GM19193 (cell line): ENCODE measurements around the gene ATXN2.

ENCODE experiments used
- POLR2A ChIP-seq: IDR thresholded peaks from 4 replicates; pipeline ENCODE4 v1.6.1; 2011; ENCODE audit not compliant: insufficient read depth, insufficient read length; ENCODE audit errors: extremely low read depth

Gene ATXN2, protein sequence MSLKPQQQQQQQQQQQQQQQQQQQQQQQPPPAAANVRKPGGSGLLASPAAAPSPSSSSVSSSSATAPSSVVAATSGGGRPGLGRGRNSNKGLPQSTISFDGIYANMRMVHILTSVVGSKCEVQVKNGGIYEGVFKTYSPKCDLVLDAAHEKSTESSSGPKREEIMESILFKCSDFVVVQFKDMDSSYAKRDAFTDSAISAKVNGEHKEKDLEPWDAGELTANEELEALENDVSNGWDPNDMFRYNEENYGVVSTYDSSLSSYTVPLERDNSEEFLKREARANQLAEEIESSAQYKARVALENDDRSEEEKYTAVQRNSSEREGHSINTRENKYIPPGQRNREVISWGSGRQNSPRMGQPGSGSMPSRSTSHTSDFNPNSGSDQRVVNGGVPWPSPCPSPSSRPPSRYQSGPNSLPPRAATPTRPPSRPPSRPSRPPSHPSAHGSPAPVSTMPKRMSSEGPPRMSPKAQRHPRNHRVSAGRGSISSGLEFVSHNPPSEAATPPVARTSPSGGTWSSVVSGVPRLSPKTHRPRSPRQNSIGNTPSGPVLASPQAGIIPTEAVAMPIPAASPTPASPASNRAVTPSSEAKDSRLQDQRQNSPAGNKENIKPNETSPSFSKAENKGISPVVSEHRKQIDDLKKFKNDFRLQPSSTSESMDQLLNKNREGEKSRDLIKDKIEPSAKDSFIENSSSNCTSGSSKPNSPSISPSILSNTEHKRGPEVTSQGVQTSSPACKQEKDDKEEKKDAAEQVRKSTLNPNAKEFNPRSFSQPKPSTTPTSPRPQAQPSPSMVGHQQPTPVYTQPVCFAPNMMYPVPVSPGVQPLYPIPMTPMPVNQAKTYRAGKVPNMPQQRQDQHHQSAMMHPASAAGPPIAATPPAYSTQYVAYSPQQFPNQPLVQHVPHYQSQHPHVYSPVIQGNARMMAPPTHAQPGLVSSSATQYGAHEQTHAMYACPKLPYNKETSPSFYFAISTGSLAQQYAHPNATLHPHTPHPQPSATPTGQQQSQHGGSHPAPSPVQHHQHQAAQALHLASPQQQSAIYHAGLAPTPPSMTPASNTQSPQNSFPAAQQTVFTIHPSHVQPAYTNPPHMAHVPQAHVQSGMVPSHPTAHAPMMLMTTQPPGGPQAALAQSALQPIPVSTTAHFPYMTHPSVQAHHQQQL

DNA sequence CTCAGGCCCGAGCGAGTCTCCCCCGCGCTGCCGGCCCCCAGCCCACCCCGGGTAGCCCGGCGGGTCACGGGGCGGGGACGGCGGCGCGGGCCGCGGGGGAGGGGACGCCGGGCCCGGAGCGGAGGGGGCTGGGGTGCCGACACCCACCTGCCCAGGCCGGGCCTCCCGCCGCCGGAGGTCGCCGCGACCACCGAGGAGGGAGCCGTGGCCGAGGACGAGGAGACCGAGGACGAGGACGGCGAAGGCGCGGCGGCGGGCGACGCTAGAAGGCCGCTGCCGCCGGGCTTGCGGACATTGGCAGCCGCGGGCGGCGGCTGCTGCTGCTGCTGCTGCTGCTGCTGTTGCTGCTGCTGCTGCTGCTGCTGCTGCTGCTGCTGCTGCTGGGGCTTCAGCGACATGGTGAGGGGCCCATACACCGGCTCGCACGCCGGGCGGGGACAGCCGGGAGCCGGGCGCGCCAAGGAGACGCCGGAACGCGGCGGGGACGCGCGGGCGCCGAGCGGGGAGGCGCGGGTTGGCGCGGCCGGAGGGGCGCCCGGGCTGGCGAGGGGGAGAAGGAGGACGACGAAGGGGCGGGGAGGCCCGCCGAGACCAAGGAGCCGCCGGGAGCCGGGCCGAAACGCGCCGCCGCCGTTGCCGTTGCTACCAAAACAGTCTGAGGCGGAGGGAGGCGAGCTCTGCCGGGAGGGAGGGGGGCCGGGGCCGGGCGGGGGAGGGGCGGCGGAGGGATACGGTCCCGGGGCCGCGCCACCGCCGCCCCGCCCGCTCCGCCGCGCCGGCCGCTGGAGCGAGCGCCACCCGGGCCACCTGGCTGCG is at the start of gene ATXN2:
Gene ATXN2 (minus strand): TSS at position 679 of the 816 bp plus-strand sequence. CDS start 281 bp downstream, at position 398.
- TF ChIP-seq POLR2A: no peak

DNA sequence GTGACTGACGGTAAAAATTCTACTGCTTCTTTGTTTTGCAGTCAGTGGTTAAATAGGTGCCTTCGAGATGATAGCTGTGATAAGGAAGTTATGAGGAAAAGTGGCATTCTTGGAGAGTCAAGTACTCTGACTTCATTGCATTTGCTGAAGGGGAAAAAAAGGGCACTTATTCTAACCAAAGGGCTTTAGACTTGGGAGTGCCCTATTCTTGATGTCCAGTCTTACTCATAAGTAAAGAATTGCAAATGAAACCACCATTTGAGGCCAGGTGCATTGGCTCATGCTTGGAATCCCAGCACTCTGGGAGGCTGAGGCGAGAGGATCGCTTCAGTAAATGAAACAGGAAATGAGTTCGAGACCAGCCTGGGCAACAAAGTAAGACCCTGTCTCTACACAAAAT is 46.3 kb upstream of the ATXN2 start:
- TF ChIP-seq POLR2A: no peak

DNA sequence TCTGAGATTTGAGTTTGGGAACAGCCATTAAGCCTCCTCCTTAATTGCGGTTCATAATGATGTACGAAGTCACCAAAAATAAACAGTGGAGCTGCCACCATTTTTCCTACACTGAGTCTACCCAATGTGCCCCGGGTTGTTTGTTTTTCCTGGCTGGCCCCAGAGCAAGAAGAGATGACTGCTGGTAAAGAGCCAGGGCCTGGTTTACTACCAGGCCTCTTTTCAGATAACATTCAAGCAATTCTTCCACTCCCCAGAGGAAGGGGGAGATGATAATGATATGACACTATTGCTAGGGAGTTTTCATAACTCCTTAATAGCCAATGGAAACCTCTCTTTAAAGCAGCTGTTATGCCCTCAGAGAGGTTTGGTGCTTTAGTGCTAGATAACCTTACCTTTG is 44.3 kb upstream of the ATXN2 start:
- TF ChIP-seq POLR2A: no peak

DNA sequence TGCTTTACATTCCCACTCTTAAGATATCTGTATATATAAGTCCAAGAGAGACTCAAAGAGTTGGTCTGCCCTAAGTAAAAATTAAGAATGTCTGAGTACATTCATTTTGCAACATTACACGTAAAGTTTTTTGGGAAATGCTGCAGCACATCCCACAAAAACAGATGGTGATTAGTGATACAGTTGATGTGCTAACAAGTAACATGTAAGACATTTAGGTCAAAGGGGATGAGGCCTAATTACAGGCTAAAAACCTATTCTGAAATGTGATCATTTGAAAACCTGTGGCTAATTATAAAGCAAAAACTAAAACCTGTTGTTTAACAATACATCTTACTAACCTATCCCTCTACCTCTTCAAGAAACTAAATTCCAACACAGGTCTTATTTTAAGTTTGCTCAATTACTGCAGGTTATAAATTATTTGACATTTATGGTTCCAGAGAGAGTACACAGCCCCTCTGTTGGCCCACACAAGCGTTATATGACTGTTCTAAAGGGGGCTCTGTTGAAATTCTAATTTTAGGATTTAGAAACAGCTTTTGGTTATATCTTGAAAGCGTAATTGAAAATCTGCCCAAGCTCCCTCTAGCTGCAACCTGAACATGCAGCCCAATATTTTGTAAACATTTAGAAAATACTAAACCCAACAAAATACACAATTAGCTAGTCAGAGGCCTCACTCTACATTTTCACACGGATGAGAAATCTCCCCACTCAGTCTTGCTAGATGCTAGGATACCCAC is 43.7 kb upstream of the ATXN2 start:
- TF ChIP-seq POLR2A: no peak

DNA sequence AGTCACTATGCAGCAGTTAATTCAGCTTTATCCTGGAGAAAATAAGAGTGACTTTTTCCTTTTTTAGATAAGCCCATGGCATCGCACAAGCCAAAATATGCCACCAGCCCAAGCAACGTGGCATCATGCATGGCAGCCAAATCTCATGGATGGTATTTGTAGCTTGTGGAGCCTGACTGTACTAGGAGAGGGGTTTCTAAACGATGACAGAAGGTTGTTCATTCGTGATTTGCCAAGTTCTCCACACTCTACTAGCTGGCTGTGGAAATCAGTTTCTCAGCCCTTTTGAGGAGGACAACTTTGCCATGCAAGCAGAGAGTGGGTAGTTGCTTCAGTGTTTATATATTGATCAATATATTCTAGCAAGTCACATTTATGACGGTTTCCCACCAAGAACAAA is 41.4 kb upstream of the ATXN2 start:
- TF ChIP-seq POLR2A: no peak

DNA sequence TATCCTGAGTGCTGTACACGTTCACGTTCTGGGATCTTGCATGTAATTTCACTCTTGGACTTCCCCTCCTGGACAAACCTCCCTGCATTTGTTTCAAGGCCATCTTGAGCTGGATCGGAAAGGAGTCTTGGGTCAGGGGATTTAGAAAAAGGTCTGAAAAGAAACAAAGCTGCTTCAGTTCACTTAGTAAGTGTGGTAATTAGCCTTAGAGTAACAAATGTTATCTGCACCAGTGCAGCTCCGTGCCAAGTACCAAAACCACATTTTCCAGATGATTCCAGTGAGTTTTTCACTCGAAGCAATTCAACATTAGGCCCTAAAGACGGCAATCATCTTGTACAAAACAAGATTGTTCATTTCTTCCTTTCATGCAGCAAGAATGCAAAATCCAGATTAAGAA is 39.4 kb upstream of the ATXN2 start:
- TF ChIP-seq POLR2A: no peak

DNA sequence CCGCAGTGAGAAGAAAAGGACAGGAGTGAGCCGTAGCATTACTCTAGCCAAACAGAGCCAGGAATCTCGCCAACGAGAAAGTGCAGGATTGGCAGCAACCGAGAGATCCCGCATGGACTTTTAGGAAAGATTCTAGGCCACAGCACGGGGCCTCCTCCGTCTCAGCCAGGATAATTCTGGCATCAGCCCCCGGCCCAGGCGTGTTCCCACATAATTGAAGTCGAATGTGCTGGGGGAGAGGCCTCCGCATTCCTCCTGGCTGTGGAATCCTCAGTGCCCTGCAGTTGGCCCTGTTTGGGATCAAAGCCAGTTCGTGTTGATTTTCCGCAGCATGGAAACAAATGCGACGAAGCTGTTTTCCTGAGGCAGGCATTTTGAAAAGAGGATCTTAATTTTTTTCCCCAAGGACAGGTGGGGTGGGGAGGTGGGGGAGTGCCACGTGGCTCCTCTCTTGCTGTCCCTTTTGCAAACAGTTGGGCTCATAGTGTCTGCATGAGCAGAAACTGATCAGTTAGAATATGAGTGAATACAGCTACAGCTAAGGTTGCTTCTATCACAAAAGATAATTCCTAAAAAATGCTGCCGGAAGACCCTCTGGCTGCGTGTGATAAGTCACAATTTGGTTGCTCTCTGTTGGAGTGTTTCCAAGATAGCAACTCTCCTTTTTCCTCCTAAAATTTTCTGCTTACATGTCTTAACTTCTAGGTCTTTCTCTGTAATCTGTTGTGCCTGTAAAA is 37.3 kb upstream of the ATXN2 start:
- TF ChIP-seq POLR2A: no peak

DNA sequence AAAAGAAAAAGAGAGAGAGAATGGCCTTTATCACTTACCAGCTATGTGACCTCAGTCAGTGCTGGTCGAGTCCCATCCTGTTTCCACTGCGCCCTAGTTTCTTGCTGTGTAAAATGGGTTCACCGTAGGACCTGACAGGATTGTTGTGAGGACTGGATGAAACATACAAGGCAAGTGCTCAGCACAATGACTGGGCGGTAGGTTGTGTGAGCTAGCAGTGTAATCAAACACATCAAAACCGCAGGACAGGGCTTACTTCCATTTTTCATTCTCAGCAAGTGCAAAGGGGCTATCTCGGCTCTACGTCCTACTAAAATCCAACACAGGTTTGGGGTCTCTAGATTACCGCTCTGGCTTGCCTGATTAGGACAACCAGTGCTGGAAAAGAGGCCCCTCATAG is 36.4 kb upstream of the ATXN2 start:
- TF ChIP-seq POLR2A: no peak

DNA sequence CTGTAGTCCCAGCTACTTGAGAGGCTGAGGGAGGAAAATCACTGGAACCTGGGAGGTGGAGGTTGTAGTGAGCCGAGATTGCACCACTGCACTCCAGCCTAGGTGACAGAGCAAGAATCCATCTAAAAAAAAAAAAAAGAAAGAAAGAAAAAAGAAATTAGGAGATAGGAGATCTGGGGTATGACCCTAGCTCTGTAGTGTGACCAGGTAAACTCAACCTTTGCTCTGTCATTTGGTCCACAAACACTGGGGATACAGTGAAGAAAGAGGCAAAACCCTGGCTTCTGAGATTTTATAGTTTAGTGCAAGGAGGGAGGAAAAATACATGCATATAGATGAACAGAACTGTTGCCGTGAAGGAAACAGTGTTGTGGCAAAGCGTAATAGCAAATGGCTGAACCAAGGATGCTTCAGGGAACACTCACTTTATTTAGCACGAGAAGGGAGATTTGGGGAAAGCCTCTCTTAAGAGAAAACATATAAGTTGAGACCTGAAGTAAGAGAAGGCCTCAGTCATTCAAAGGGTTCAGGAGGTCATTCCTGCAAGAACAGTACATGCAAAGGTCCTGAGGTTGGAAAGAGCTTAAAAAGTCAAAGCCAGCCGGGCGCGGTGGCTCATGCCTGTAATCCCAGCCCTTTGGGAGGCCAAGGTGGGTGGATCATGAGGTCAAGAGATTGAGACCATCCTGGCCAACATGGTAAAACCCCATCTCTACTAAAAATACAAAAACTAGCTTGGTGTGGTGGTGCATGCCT is 29.6 kb upstream of the ATXN2 start:
- TF ChIP-seq POLR2A: no peak

DNA sequence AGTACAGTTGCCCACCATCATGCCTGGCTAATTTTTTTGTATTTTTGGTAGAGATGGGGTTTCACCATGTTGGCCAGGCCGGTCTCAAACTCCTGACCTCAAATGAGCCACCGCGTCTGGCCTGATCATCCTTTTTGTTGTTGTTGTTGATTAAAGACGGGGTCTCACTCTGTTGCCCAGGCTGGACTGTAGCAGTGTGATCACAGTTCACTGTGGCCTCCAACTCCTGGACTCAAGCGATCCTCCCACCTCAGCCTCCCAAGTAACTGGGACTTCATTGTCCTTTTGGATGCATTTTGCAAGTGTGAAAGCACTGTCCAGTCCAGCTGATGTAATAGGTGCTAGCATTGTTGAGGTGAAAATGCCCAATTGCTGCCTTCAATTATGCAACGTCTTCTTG is 27.1 kb upstream of the ATXN2 start:
- no peak for TF ChIP-seq POLR2A

DNA sequence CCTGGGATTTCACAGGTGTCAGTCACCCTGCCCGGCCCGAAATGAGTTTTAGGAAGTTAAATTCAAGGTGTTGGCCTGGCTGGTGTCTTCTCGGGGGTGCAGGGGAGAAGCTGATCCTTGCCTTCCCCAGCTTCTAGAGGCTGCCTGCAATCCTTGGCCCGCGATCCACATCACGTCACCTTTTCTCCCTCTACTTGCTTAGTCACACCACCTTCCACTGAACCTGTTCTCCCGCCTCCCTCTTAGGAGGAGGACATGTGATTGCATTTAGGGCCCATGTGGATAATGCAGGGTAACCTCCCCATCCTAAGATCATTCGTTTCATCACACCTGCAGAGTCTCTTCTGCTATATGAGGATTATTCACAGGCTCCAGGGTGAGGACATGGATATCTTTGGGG is 25.4 kb upstream of the ATXN2 start:
- no peak for TF ChIP-seq POLR2A

DNA sequence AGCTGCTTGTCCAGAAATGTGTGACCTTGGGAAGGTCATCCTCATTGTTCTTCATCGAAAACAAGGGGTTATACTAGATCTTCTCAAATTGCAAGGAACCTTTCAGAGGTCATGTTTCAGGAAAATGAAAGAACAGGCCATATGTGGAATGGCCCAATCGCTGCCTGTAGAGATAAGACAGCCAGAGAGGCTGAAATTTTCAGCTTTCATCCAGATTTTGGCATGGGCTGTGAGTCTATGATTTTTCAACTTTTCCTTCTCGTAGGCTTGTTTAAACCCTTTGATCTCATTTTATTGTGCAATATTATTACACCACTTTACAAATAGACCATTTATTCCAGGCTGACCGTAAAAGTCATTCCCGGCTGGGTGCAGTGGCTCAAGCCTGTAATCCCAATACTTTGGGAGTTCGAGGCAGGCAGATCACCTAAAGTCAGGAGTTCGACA is 17.1 kb upstream of the ATXN2 start:
- TF ChIP-seq POLR2A: no peak
